ENCODE data around the gene MYO6.
A peak's percentile ranks its signal among the peaks of the same experiment; 100 is the strongest.
"Not testable (repeated sequence)": the region's sequence is repeated elsewhere in the genome, so short reads cannot be mapped to it uniquely, and the experiment has no call there.

The MYO6 gene

GRCh38 chr6:75748743-75749538 lies at the start of gene MYO6:
Gene MYO6, plus strand, starts transcription at chr6:75749239. Its CDS starts 68,309 bp downstream, at chr6:75817548.
- peak; percentile 15 for DNase-seq

- DNase-seq: not testable (repeated sequence)
Observed at GRCh38 chr6:75708334-75708733, 40.7 kb upstream of the MYO6 start.

- no peak for DNase-seq
Observed at GRCh38 chr6:75711173-75711572, 37.9 kb upstream of the MYO6 start.

- DNase-seq: no peak
Observed at GRCh38 chr6:75719133-75719532, 29.9 kb upstream of the MYO6 start.

GRCh38 chr6:75723382-75723781 lies 25.7 kb upstream of the MYO6 start:
- DNase-seq: no peak

GRCh38 chr6:75727206-75727605 lies 21.8 kb upstream of the MYO6 start:
- no peak for DNase-seq

- DNase-seq: not testable (repeated sequence)
Observed at GRCh38 chr6:75731029-75731428, 18.0 kb upstream of the MYO6 start.

- no peak for DNase-seq
Observed at GRCh38 chr6:75735491-75736186, 13.4 kb upstream of the MYO6 start.

- no peak for DNase-seq
Observed at GRCh38 chr6:75743971-75744370, 5.1 kb upstream of the MYO6 start.

GRCh38 chr6:75745404-75745803 lies 3.6 kb upstream of the MYO6 start:
- no peak for DNase-seq

- DNase-seq: no peak
Observed at GRCh38 chr6:75746221-75746620, 2.8 kb upstream of the MYO6 start.

GRCh38 chr6:75747152-75747992 lies 1.7 kb upstream of the MYO6 start:
- DNase-seq: no peak

GRCh38 chr6:75748003-75748742 lies 866 bp upstream of the MYO6 start:
- DNase-seq: no peak

GRCh38 chr6:75751443-75751842 lies 2.4 kb downstream of the MYO6 start:
- DNase-seq: no peak

GRCh38 chr6:75752365-75752764 lies 3.3 kb downstream of the MYO6 start:
- no peak for DNase-seq

GRCh38 chr6:75755704-75756103 lies 6.7 kb downstream of the MYO6 start:
- no peak for DNase-seq

- no peak for DNase-seq
Observed at GRCh38 chr6:75757295-75757694, 8.3 kb downstream of the MYO6 start.

- DNase-seq: no peak
Observed at GRCh38 chr6:75758061-75758460, 9.0 kb downstream of the MYO6 start.

GRCh38 chr6:75759207-75759606 lies 10.2 kb downstream of the MYO6 start:
- DNase-seq: no peak

- no peak for DNase-seq
Observed at GRCh38 chr6:75760320-75760719, 11.3 kb downstream of the MYO6 start.

GRCh38 chr6:75761489-75761888 lies 12.4 kb downstream of the MYO6 start:
- no peak for DNase-seq

GRCh38 chr6:75762063-75762462 lies 13.0 kb downstream of the MYO6 start:
- DNase-seq: no peak

GRCh38 chr6:75766387-75766786 lies 17.3 kb downstream of the MYO6 start:
- no peak for DNase-seq

All from activated CD4-positive, alpha-beta T cell treated with anti-CD3 and anti-CD28 coated beads for 1 hour (primary cell).